ENCODE data around the gene FCN3. TPM values are rescaled to one million over a fixed set of nuclear protein-coding genes. Genes with fewer than 3 reads are reported as not detected.
A peak's percentile ranks its signal among the peaks of the same experiment; 100 is the strongest.

FCN3 gene
- total RNA-seq, 3 donors from 2014 or later (not counting 1 experiment from before 2014, with no cell fraction given): not detected

DNA sequence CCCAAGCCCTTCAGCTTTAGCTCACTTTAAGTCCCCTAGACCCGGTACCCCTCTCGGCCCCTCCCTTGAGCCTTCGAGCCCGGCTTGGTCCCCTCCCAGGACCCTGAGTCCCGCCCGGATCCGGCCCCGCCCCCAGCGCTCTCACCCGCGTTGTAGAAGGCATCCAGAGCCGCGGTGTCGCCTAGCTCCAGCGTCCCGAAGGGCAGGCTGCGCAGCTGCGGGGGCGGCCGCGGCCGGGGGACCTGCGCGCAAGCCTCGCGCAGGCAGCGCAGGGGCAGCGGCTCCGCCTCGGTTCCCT is 8.6 kb downstream of the FCN3 start:
- DNase-seq (peak; percentile 47 to 74), ATAC-seq (peak; percentile 37 to 42 (median 40))
- H3K9me3 ChIP-seq (ENCODE audit: control insufficient read depth, insufficient read depth, low read length): no peaks in the 10 kb centered on the region
- 0% methylated on average over 30 of the region's 30 CpGs for WGBS (ENCODE audit: insufficient coverage)
- H3K4me1 ChIP-seq (ENCODE audit: control insufficient read depth, insufficient read depth, low read length): peaks cover 54% of the 10 kb centered on the region
- no peaks in the 10 kb centered on the region for H3K27me3 ChIP-seq (ENCODE audit: control insufficient read depth, insufficient read depth, low read length)
- peak overlapping the region; percentile 41 to 82 for H3K27ac Mint-ChIP-seq
- H3K9me3 Mint-ChIP-seq: no peaks in the 10 kb centered on the region
- H3K4me3 Mint-ChIP-seq: peak overlapping the region; percentile 92
- H3K4me3 ChIP-seq (ENCODE audit: low read length): peak overlapping the region; percentile 66
- no peaks in the 10 kb centered on the region for H3K36me3 ChIP-seq (ENCODE audit: control insufficient read depth, insufficient read depth, low read length)
- intact Hi-C loops (cut with micrococcal nuclease): no loop called here
- no peaks in the 10 kb centered on the region for H3K36me3 Mint-ChIP-seq
- H3K27ac ChIP-seq (ENCODE audit: low read length): peak overlapping the region; percentile 26
- TF ChIP-seq, protein P1, sequence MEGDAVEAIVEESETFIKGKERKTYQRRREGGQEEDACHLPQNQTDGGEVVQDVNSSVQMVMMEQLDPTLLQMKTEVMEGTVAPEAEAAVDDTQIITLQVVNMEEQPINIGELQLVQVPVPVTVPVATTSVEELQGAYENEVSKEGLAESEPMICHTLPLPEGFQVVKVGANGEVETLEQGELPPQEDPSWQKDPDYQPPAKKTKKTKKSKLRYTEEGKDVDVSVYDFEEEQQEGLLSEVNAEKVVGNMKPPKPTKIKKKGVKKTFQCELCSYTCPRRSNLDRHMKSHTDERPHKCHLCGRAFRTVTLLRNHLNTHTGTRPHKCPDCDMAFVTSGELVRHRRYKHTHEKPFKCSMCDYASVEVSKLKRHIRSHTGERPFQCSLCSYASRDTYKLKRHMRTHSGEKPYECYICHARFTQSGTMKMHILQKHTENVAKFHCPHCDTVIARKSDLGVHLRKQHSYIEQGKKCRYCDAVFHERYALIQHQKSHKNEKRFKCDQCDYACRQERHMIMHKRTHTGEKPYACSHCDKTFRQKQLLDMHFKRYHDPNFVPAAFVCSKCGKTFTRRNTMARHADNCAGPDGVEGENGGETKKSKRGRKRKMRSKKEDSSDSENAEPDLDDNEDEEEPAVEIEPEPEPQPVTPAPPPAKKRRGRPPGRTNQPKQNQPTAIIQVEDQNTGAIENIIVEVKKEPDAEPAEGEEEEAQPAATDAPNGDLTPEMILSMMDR (IDR thresholded peaks at IDR 0.05): no peak
- no peaks in the 10 kb centered on the region for H3K27me3 Mint-ChIP-seq (ENCODE audit: low read depth in 2 of 2)
- H3K4me1 Mint-ChIP-seq: peaks cover 12 to 38% of the 10 kb centered on the region in 2 donors

DNA sequence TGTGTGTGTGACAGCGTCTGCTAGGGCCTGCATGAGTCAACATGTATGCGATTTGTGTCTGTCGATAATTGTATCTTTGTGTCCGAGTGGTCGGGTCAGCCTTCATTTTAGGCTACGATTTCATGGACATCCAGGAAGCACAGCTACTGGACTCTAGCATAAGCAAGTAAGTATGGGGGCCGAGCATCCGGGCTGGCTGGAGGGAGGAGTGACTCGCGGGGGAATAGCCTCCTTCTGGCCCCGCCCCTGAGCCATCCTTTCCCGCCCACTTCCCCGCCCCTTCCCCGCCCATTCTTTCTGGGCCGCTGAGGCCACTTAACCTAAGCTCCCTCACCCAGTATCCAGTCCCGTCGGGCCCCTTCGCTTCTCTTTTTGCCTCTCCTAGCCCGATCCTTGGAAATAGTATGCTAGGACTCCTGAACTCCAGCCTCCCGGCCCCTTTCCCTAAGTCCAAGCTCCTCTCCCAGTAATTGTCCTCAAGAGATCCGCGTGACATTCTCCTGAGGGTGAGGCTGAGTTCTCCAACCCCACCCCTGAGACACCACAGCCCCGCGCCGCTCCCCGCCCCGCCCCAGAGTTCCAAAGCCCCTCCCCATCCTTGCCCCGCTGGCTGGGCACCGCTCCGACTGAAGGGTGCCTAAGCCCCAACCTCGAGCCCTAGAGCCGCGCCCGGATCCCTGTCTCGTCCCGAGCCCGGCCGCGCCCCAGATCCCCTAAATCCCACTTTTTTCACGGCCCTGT is 9.1 kb downstream of the FCN3 start:
- H3K4me1 Mint-ChIP-seq: peaks cover 12 to 42% of the 10 kb centered on the region in 2 donors

DNA sequence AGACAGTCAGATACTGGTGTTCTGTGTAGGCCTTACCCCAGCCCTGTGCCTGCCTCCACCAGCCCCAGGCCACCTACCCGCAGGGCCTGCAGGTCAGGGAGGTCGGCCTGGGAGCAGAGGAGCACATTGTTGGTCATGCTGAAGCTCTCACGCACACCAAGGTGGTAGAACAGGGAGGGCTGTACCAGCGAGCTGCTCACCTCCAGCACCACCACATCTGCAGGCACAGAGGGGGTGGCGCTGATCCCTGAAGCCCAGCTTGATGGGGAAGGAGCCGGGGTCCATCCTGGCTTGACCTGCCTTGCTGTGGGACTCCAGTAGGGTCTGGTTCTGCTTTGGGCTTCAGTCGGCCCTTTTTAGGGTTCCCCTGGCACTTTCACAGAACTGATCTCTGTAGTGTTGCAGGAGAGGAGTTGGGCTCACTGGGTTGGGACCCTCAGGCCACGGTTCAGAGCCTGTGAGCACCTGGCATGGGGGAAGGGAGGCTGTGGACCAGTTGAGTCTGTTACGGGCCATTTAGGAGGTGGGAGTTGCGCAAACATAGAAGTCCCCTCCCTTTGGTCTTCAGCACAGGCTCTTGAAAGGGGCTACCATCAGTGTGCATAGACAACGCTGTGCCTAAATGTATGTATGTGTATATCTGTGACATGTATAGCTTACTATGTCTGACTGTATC is 9.8 kb downstream of the FCN3 start:
- TF ChIP-seq, protein P1 (IDR thresholded peaks at IDR 0.05): no peak
- no peak for DNase-seq
- H3K4me3 Mint-ChIP-seq: peak overlapping the region; percentile 92
- WGBS (ENCODE audit: insufficient coverage): 83% methylated on average over 11 of the region's 11 CpGs
- no peak overlapping the region for H3K27ac ChIP-seq (ENCODE audit: low read length)
- H3K4me3 ChIP-seq (ENCODE audit: low read length): no peak overlapping the region
- intact Hi-C loops (cut with micrococcal nuclease): no loop called here
- H3K4me1 ChIP-seq (ENCODE audit: control insufficient read depth, insufficient read depth, low read length): peaks cover 58% of the 10 kb centered on the region
- H3K9me3 ChIP-seq (ENCODE audit: control insufficient read depth, insufficient read depth, low read length): no peaks in the 10 kb centered on the region
- no peaks in the 10 kb centered on the region for H3K36me3 ChIP-seq (ENCODE audit: control insufficient read depth, insufficient read depth, low read length)
- H3K9me3 Mint-ChIP-seq: no peaks in the 10 kb centered on the region
- peaks cover 17 to 49% of the 10 kb centered on the region in 2 donors for H3K4me1 Mint-ChIP-seq
- H3K27me3 ChIP-seq (ENCODE audit: control insufficient read depth, insufficient read depth, low read length): no peaks in the 10 kb centered on the region
- H3K27ac Mint-ChIP-seq: peak overlapping the region; percentile 41 to 82
- no peak for ATAC-seq
- H3K36me3 Mint-ChIP-seq: no peaks in the 10 kb centered on the region
- H3K27me3 Mint-ChIP-seq (ENCODE audit: low read depth in 2 of 2): no peaks in the 10 kb centered on the region

More for the DNA sequence above, 9.1 kb downstream of the FCN3 start:
- Mint-ChIP-seq H3K27me3 (ENCODE audit: low read depth in 2 of 2) (no peaks in the 10 kb centered on the region), H3K9me3 (no peaks in the 10 kb centered on the region), H3K36me3 (no peaks in the 10 kb centered on the region), H3K27ac (peak overlapping the region; percentile 41 to 82), H3K4me3 (peak overlapping the region; percentile 92)
- WGBS (ENCODE audit: insufficient coverage): 5% methylated on average over 40 of the region's 40 CpGs
- ATAC-seq (peak; percentile 75 to 80 (median 78)), DNase-seq (peak; percentile 68 to 86)
- intact Hi-C loops (cut with micrococcal nuclease): no loop called here
- Histone ChIP-seq H3K4me1 (ENCODE audit: control insufficient read depth, insufficient read depth, low read length) (peaks cover 57% of the 10 kb centered on the region), H3K36me3 (ENCODE audit: control insufficient read depth, insufficient read depth, low read length) (no peaks in the 10 kb centered on the region), H3K9me3 (ENCODE audit: control insufficient read depth, insufficient read depth, low read length) (no peaks in the 10 kb centered on the region), H3K27me3 (ENCODE audit: control insufficient read depth, insufficient read depth, low read length) (no peaks in the 10 kb centered on the region), H3K27ac (ENCODE audit: low read length) (peak overlapping the region; percentile 26), H3K4me3 (ENCODE audit: low read length) (peak overlapping the region; percentile 66)
- TF ChIP-seq, protein P1 (IDR thresholded peaks at IDR 0.05): no peak
